GM23338 (cell line): Measurements from ENCODE around the gene KSR2. TPM values are rescaled to one million over a fixed set of nuclear protein-coding genes. Genes with fewer than 3 reads are reported as not detected.
A peak's percentile ranks its signal among the peaks of the same experiment; 100 is the strongest.

Experiments used
- ATAC-seq: fragments of 200-7000 bp; cut with Tn5 transposase; 3 replicates; pipeline ENCODE4 v1.9.1; 2020
- DNase-seq: peaks from one replicate; pipeline ENCODE4 v3.0.0-alpha.2; 2015; ENCODE audit warnings: low spot score
- H2AFZ ChIP-seq: fragments of 200-600 bp; sonication (generic); 2 replicates; pipeline ENCODE4 v1.8.0; 2016; ENCODE audit warnings: antibody characterized with exemption, mild to moderate bottlenecking, moderate library complexity
- H3F3A ChIP-seq: fragments of 200-600 bp; sonication (generic); replicated peaks from 2 replicates; pipeline ENCODE4 v1.8.0; 2017; ENCODE audit warnings: antibody characterized with exemption, mixed run types, low read depth
- H3K27ac ChIP-seq: fragments of 200-600 bp; sonication (generic); 2 replicates; pipeline ENCODE4 v1.6.1; 2016; ENCODE audit warnings: low read depth
- H3K27me3 ChIP-seq: fragments of 200-600 bp; sonication (generic); 2 replicates; pipeline ENCODE4 v1.8.0; 2016; ENCODE audit warnings: mild to moderate bottlenecking, mixed run types, moderate library complexity; ENCODE audit not compliant: insufficient read depth
- H3K36me3 ChIP-seq: fragments of 200-600 bp; sonication (generic); 2 replicates; pipeline ENCODE4 v1.8.0; 2016; ENCODE audit warnings: mild to moderate bottlenecking; ENCODE audit not compliant: insufficient read depth
- H3K4me1 ChIP-seq: fragments of 200-600 bp; sonication (generic); 2 replicates; pipeline ENCODE4 v1.8.0; 2016; ENCODE audit warnings: mild to moderate bottlenecking, moderate library complexity; ENCODE audit not compliant: insufficient read depth
- H3K4me2 ChIP-seq: fragments of 200-600 bp; sonication (generic); 2 replicates; pipeline ENCODE4 v1.7.1; 2017; ENCODE audit warnings: mixed run types
- H3K4me3 ChIP-seq: fragments of 200-600 bp; sonication (generic); 2 replicates; pipeline ENCODE4 v1.6.1; 2016; ENCODE audit warnings: mixed run types
- H3K79me2 ChIP-seq: fragments of 200-600 bp; sonication (generic); replicated peaks from 2 replicates; pipeline ENCODE4 v1.8.0; 2017; ENCODE audit warnings: mild to moderate bottlenecking; ENCODE audit not compliant: insufficient read depth
- H3K9me2 ChIP-seq: fragments of 200-600 bp; sonication (generic); 2 replicates; pipeline ENCODE4 v1.8.0; 2017; ENCODE audit not compliant: insufficient read depth
- H4K20me1 ChIP-seq: fragments of 200-600 bp; sonication (generic); replicated peaks from 2 replicates; pipeline ENCODE4 v1.8.0; 2017; ENCODE audit warnings: mild to moderate bottlenecking; ENCODE audit not compliant: insufficient read depth
- H3K27ac Mint-ChIP-seq: 2 replicates; pipeline ENCODE4 v1.8.0; 2020; ENCODE audit warnings: inconsistent platforms, mild to moderate bottlenecking, moderate library complexity, mixed read lengths
- H3K27me3 Mint-ChIP-seq: 3 replicates; pipeline ENCODE4 v1.8.0; 2022; ENCODE audit warnings: low read depth, mild to moderate bottlenecking, moderate library complexity, mixed read lengths, inconsistent platforms; ENCODE audit not compliant: insufficient read depth, poor library complexity
- H3K36me3 Mint-ChIP-seq: 3 replicates; pipeline ENCODE4 v1.8.0; 2021; ENCODE audit warnings: low read depth, mild to moderate bottlenecking, inconsistent platforms, moderate library complexity, mixed read lengths
- H3K4me1 Mint-ChIP-seq: 3 replicates; pipeline ENCODE4 v1.8.0; 2020; ENCODE audit warnings: mild to moderate bottlenecking, inconsistent platforms, mixed read lengths
- H3K4me3 Mint-ChIP-seq: 3 replicates; pipeline ENCODE4 v1.8.0; 2021; ENCODE audit warnings: moderate library complexity, mild to moderate bottlenecking, inconsistent platforms, mixed read lengths
- H3K9me3 Mint-ChIP-seq: 3 replicates; pipeline ENCODE4 v1.8.0; 2020; ENCODE audit warnings: moderate library complexity, mild to moderate bottlenecking, inconsistent platforms, mixed read lengths
- CREB1 ChIP-seq: fragments of 250-450 bp; sonication (Bioruptor Pico); IDR thresholded peaks from 2 replicates; pipeline ENCODE4 v1.5.0; 2020; ENCODE audit warnings: low read depth, mild to moderate bottlenecking, moderate library complexity
- EZH2 ChIP-seq: fragments of 200-600 bp; sonication (generic); IDR thresholded peaks from one replicate; pipeline ENCODE4 v1.8.0; 2017; ENCODE audit warnings: antibody characterized with exemption, mild to moderate bottlenecking, low read depth; ENCODE audit not compliant: unreplicated experiment
- EZH2phosphoT487 ChIP-seq: fragments of 200-600 bp; sonication (generic); IDR thresholded peaks from one replicate; pipeline ENCODE4 v1.8.1; 2018; ENCODE audit warnings: antibody characterized with exemption; ENCODE audit not compliant: unreplicated experiment
- NANOG ChIP-seq: IDR thresholded peaks from 2 replicates; pipeline ENCODE4 v1.6.1; 2016; ENCODE audit warnings: antibody characterized with exemption, borderline replicate concordance
- STAT1 ChIP-seq: IDR thresholded peaks from one replicate; pipeline ENCODE4 v1.6.1; 2016; ENCODE audit warnings: antibody characterized with exemption; ENCODE audit not compliant: unreplicated experiment
- ZNF114 ChIP-seq: fragments of 250-450 bp; sonication (Bioruptor Pico); IDR thresholded peaks from 2 replicates; pipeline ENCODE4 v1.5.0; 2020; ENCODE audit warnings: mild to moderate bottlenecking, moderate library complexity
- ZNF331 ChIP-seq: fragments of 250-450 bp; sonication (Bioruptor Pico); IDR thresholded peaks from 2 replicates; pipeline ENCODE4 v1.5.0; 2020; ENCODE audit warnings: low read depth, mild to moderate bottlenecking, moderate library complexity
- polyA plus RNA-seq: library from polyadenylated mRNA; unstranded; fragments of >200 nt; fragmentation: Nextera tagmentation; extraction: Ambion mirVana; gene quantifications from 2 replicates; pipeline ENCODE4 v1.2.1, GENCODE V29; 2016
- total RNA-seq: library from RNA; depleted of rRNA; stranded (reverse); fragments of >200 nt; shearing (Covaris generic); gene quantifications from 2 replicates; pipeline ENCODE4 v1.2.3, GENCODE V29; 2014
- TF ChIP-seq, protein P1 (sequence below): IDR thresholded peaks from one replicate; pipeline ENCODE4 v1.6.1; 2018; ENCODE audit warnings: antibody characterized with exemption; ENCODE audit not compliant: unreplicated experiment
- TF ChIP-seq, protein P2 (sequence below): fragments of 250-450 bp; sonication (Bioruptor Pico); IDR thresholded peaks from 2 replicates; pipeline ENCODE4 v1.5.0; 2020; ENCODE audit warnings: mild to moderate bottlenecking, moderate library complexity
- TF ChIP-seq, protein P3 (sequence below), 2 experiments: fragments of 200-600 bp in 1 of 2; sonication (generic) in 1 of 2; conservative IDR thresholded peaks; 2 replicates each; pipeline versions ENCODE4 v1.5.1 to v1.6.1; 2016 to 2017; ENCODE audit warnings: antibody characterized with exemption in 2 of 2, low read depth in 2 of 2, mild to moderate bottlenecking in 2 of 2, moderate library complexity in 1 of 2

KSR2 gene
- total and polyA plus RNA-seq, 2 experiments from 2014 or later, result 1.1 to 2.7 TPM

DNA sequence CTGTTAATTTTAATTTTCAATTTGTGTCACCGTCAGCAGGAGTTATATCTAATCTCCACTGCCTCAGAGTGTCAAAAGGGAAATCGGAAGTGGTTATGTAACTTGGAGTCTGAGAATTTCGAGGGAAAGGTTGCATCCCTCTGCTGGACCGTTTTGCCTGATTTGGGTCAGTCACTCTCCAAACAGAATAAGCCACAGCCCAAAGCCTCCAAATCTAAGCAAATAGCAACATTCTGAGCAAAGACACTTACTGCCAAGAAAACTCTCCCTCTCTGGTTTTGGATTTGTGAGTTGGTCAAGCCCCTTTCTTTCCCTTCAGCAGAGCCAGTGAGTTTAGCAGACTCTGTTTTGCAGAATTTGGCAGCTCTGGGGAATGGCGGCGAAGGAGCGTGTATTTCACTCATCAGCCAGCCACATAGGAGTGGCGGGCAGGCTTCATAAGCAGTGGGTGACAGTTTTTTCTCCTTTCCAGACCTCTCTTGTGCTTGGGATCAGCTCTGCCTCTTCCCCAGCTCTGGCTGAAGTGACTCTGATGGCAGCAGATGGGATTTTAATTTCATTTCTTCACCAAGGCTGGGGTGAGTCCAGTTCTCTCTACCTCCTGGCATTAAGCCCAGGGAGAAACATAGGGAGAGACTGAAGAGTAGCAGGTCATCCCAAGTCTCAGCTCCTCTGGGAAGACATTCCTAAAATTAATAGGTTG is 388.6 kb downstream of the KSR2 start:
- Histone ChIP-seq H3K4me2 (no peak overlapping the region), H3K27me3 (no peaks in the 10 kb centered on the region), H2AFZ (peak overlapping the region; percentile 92), H3K27ac (peak overlapping the region; percentile 55; the same call in 1 of the 2 replicates), H3K9me2 (no peaks in the 10 kb centered on the region), H3K4me1 (peaks cover 11% of the 10 kb centered on the region), H3K36me3 (no peaks in the 10 kb centered on the region), H4K20me1 (no peaks in the 10 kb centered on the region), H3K79me2 (no peaks in the 10 kb centered on the region), H3F3A (no peaks in the 10 kb centered on the region), H3K4me3 (no peak overlapping the region)
- Mint-ChIP-seq H3K9me3 (no peaks in the 10 kb centered on the region), H3K27ac (no peak overlapping the region; the same call in 1 of the 2 replicates), H3K4me1 (peaks cover 30% of the 10 kb centered on the region), H3K36me3 (no peaks in the 10 kb centered on the region), H3K27me3 (peaks cover 5% of the 10 kb centered on the region), H3K4me3 (no peak overlapping the region)
- DNase-seq (no peak), ATAC-seq (no peak)
- TF ChIP-seq, protein P1, sequence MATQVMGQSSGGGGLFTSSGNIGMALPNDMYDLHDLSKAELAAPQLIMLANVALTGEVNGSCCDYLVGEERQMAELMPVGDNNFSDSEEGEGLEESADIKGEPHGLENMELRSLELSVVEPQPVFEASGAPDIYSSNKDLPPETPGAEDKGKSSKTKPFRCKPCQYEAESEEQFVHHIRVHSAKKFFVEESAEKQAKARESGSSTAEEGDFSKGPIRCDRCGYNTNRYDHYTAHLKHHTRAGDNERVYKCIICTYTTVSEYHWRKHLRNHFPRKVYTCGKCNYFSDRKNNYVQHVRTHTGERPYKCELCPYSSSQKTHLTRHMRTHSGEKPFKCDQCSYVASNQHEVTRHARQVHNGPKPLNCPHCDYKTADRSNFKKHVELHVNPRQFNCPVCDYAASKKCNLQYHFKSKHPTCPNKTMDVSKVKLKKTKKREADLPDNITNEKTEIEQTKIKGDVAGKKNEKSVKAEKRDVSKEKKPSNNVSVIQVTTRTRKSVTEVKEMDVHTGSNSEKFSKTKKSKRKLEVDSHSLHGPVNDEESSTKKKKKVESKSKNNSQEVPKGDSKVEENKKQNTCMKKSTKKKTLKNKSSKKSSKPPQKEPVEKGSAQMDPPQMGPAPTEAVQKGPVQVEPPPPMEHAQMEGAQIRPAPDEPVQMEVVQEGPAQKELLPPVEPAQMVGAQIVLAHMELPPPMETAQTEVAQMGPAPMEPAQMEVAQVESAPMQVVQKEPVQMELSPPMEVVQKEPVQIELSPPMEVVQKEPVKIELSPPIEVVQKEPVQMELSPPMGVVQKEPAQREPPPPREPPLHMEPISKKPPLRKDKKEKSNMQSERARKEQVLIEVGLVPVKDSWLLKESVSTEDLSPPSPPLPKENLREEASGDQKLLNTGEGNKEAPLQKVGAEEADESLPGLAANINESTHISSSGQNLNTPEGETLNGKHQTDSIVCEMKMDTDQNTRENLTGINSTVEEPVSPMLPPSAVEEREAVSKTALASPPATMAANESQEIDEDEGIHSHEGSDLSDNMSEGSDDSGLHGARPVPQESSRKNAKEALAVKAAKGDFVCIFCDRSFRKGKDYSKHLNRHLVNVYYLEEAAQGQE, result no peak
- no peak for TF ChIP-seq ZNF114 (CRISPR knock-in tag)
- TF ChIP-seq EZH2, result no peak
- TF ChIP-seq STAT1, result no peak
- no peak for TF ChIP-seq EZH2phosphoT487
- TF ChIP-seq NANOG, result no peak
- TF ChIP-seq ZNF331 (CRISPR knock-in tag), result no peak
- TF ChIP-seq, protein P2, sequence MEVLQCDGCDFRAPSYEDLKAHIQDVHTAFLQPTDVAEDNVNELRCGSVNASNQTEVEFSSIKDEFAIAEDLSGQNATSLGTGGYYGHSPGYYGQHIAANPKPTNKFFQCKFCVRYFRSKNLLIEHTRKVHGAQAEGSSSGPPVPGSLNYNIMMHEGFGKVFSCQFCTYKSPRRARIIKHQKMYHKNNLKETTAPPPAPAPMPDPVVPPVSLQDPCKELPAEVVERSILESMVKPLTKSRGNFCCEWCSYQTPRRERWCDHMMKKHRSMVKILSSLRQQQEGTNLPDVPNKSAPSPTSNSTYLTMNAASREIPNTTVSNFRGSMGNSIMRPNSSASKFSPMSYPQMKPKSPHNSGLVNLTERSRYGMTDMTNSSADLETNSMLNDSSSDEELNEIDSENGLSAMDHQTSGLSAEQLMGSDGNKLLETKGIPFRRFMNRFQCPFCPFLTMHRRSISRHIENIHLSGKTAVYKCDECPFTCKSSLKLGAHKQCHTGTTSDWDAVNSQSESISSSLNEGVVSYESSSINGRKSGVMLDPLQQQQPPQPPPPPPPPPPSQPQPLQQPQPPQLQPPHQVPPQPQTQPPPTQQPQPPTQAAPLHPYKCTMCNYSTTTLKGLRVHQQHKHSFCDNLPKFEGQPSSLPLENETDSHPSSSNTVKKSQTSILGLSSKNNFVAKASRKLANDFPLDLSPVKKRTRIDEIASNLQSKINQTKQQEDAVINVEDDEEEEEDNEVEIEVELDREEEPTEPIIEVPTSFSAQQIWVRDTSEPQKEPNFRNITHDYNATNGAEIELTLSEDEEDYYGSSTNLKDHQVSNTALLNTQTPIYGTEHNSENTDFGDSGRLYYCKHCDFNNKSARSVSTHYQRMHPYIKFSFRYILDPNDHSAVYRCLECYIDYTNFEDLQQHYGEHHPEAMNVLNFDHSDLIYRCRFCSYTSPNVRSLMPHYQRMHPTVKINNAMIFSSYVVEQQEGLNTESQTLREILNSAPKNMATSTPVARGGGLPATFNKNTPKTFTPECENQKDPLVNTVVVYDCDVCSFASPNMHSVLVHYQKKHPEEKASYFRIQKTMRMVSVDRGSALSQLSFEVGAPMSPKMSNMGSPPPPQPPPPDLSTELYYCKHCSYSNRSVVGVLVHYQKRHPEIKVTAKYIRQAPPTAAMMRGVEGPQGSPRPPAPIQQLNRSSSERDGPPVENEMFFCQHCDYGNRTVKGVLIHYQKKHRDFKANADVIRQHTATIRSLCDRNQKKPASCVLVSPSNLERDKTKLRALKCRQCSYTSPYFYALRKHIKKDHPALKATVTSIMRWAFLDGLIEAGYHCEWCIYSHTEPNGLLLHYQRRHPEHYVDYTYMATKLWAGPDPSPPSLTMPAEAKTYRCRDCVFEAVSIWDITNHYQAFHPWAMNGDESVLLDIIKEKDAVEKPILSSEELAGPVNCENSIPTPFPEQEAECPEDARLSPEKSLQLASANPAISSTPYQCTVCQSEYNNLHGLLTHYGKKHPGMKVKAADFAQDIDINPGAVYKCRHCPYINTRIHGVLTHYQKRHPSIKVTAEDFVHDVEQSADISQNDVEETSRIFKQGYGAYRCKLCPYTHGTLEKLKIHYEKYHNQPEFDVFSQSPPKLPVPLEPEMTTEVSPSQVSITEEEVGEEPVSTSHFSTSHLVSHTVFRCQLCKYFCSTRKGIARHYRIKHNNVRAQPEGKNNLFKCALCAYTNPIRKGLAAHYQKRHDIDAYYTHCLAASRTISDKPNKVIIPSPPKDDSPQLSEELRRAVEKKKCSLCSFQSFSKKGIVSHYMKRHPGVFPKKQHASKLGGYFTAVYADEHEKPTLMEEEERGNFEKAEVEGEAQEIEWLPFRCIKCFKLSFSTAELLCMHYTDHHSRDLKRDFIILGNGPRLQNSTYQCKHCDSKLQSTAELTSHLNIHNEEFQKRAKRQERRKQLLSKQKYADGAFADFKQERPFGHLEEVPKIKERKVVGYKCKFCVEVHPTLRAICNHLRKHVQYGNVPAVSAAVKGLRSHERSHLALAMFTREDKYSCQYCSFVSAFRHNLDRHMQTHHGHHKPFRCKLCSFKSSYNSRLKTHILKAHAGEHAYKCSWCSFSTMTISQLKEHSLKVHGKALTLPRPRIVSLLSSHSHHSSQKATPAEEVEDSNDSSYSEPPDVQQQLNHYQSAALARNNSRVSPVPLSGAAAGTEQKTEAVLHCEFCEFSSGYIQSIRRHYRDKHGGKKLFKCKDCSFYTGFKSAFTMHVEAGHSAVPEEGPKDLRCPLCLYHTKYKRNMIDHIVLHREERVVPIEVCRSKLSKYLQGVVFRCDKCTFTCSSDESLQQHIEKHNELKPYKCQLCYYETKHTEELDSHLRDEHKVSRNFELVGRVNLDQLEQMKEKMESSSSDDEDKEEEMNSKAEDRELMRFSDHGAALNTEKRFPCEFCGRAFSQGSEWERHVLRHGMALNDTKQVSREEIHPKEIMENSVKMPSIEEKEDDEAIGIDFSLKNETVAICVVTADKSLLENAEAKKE (CRISPR knock-in tag), result no peak
- no peak for TF ChIP-seq CREB1 (CRISPR knock-in tag)
- TF ChIP-seq, protein P3, sequence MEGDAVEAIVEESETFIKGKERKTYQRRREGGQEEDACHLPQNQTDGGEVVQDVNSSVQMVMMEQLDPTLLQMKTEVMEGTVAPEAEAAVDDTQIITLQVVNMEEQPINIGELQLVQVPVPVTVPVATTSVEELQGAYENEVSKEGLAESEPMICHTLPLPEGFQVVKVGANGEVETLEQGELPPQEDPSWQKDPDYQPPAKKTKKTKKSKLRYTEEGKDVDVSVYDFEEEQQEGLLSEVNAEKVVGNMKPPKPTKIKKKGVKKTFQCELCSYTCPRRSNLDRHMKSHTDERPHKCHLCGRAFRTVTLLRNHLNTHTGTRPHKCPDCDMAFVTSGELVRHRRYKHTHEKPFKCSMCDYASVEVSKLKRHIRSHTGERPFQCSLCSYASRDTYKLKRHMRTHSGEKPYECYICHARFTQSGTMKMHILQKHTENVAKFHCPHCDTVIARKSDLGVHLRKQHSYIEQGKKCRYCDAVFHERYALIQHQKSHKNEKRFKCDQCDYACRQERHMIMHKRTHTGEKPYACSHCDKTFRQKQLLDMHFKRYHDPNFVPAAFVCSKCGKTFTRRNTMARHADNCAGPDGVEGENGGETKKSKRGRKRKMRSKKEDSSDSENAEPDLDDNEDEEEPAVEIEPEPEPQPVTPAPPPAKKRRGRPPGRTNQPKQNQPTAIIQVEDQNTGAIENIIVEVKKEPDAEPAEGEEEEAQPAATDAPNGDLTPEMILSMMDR (conservative IDR thresholded peaks at IDR 0.05; ENCODE audit: low read depth in 2 of 2), result no peak
